Measurements from ENCODE around the gene DPYD. TPM values are rescaled to one million over a fixed set of nuclear protein-coding genes. Genes with fewer than 3 reads are reported as not detected.

Gene DPYD
- total RNA-seq, 1 donor from 2014 or later = 8.5 TPM

DNA sequence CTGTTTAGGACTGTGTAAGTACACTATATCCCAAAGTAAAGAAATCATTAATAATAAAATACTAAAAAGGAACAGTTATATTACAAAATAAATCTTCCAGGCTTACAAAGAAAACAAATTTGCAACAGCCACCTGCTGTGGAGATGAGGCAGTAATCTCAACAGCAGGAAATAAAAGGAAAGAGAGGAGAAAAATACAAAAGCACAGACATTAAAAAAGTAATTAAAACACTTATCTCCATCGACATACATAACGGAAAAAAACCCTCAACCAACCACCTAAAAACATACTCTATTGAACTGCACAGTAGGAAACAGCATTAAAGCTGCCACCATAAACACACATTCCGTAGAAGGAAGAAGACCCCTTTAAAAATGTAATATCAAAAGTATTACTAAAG is 317.6 kb downstream of the DPYD start:
- Mint-ChIP-seq H3K9me3 (no peaks in the 10 kb centered on the region), H3K4me3 (no peak overlapping the region), H3K27ac (no peak overlapping the region), H3K36me3 (no peaks in the 10 kb centered on the region), H3K27me3 (no peaks in the 10 kb centered on the region), H3K4me1 (ENCODE audit: unreplicated experiment) (peaks cover 8% of the 10 kb centered on the region)
- no peak for DNase-seq (ENCODE audit: extremely low spot score, unreplicated experiment)
- TF ChIP-seq CTCF (conservative IDR thresholded peaks at IDR 0.05) = no peak

GRCh38 chr1:97599447-97599846 is 321.4 kb downstream of the DPYD start:
- Mint-ChIP-seq H3K27ac (no peak overlapping the region), H3K27me3 (no peaks in the 10 kb centered on the region), H3K36me3 (no peaks in the 10 kb centered on the region), H3K4me1 (ENCODE audit: unreplicated experiment) (peaks cover 8% of the 10 kb centered on the region), H3K9me3 (no peaks in the 10 kb centered on the region), H3K4me3 (no peak overlapping the region)
- TF ChIP-seq CTCF (conservative IDR thresholded peaks at IDR 0.05) = no peak
- DNase-seq (ENCODE audit: extremely low spot score, unreplicated experiment) = no peak

- no peak overlapping the region for H3K4me3 Mint-ChIP-seq
- H3K9me3 Mint-ChIP-seq = no peaks in the 10 kb centered on the region
- H3K4me1 Mint-ChIP-seq (ENCODE audit: unreplicated experiment) = no peaks in the 10 kb centered on the region
- no peak for DNase-seq (ENCODE audit: extremely low spot score, unreplicated experiment)
- no peak overlapping the region for H3K27ac Mint-ChIP-seq
- TF ChIP-seq CTCF (conservative IDR thresholded peaks at IDR 0.05) = no peak
- H3K36me3 Mint-ChIP-seq = peaks cover 4% of the 10 kb centered on the region
- no peaks in the 10 kb centered on the region for H3K27me3 Mint-ChIP-seq
Observed at GRCh38 chr1:97593192-97593591, 327.6 kb downstream of the DPYD start.

DNA sequence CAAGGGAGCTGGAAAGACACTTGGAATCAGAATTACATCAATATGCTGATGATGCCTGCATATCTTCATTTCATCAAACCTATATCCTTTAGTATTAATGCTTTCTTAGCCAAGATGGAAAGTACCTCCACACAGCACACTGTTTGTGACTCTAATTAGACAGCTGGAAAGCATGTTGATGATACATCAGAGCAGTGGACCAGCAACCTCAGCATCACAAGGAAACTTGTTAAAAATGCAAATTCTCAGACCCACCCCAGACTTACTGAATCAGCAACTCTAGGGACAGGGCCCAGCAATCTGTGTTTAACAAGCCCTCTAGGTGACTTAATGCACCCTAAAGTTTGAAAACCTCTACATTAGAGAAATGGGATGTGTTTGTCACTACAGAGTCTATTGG is 332.1 kb downstream of the DPYD start:
- H3K27me3 Mint-ChIP-seq = no peaks in the 10 kb centered on the region
- no peak for DNase-seq (ENCODE audit: extremely low spot score, unreplicated experiment)
- H3K4me1 Mint-ChIP-seq (ENCODE audit: unreplicated experiment) = no peaks in the 10 kb centered on the region

DNA sequence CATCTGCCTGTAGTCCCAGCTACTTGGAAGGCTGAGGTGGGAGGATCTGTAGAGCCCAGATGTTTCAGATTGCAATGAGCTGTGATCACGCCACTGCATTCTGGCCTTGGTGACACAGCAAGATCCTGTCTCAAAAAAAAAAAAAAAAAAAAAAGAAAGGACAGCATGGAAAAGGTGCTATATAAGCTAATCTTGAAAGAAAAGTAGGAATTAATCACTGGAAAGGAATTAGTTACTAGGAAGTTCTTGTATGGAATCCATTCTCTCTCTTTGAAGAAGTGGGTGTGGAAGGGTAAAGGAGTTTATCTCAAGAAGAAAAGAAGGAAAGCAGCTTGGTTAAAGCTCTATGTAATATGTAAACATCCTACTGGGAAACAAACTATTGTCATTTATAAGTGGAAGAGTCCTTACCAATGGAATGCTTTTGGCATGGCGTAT is 339.2 kb downstream of the DPYD start:
- DNase-seq (ENCODE audit: extremely low spot score, unreplicated experiment) = no peak
- Mint-ChIP-seq H3K27ac (no peak overlapping the region), H3K36me3 (no peaks in the 10 kb centered on the region), H3K27me3 (no peaks in the 10 kb centered on the region), H3K9me3 (no peaks in the 10 kb centered on the region), H3K4me1 (ENCODE audit: unreplicated experiment) (no peaks in the 10 kb centered on the region), H3K4me3 (no peak overlapping the region)
- TF ChIP-seq CTCF (conservative IDR thresholded peaks at IDR 0.05) = no peak

More for the DNA sequence above, 332.1 kb downstream of the DPYD start:
- no peak for TF ChIP-seq CTCF (conservative IDR thresholded peaks at IDR 0.05)
- H3K4me3 Mint-ChIP-seq = no peak overlapping the region
- H3K36me3 Mint-ChIP-seq = peaks cover 4% of the 10 kb centered on the region
- no peak overlapping the region for H3K27ac Mint-ChIP-seq
- no peaks in the 10 kb centered on the region for H3K9me3 Mint-ChIP-seq

DNA sequence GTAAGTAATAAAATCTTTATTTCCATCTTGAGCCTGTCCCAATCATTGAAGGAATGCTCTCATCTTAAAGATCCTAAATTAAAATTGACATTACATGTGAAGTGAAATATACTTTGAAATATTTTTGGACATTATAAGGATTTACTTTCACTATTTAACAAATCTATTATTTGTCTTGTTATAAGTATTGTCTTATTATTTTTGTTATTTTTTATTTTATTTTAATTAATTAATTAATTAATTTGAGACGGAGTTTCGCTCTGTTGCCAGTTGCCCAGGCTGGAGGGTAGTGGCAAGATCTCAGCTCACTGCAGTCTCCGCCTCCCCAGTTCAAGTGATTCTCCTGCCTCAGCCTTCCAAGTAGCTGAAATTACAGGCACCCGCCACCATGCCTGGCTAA is 343.2 kb downstream of the DPYD start:
- Mint-ChIP-seq H3K27me3 (no peaks in the 10 kb centered on the region), H3K27ac (no peak overlapping the region), H3K36me3 (no peaks in the 10 kb centered on the region), H3K4me1 (ENCODE audit: unreplicated experiment) (no peaks in the 10 kb centered on the region), H3K9me3 (no peaks in the 10 kb centered on the region), H3K4me3 (no peak overlapping the region)
- TF ChIP-seq CTCF (conservative IDR thresholded peaks at IDR 0.05) = no peak
- DNase-seq (ENCODE audit: extremely low spot score, unreplicated experiment) = no peak
